T-cell (primary cell): ENCODE data around the gene LENG1. TPM values are rescaled to one million over a fixed set of nuclear protein-coding genes. Genes with fewer than 3 reads are reported as not detected.
"Not testable (repeated sequence)": the region's sequence is repeated elsewhere in the genome, so short reads cannot be mapped to it uniquely, and the experiment has no call there.

Experiments
- ATAC-seq, 4 experiments: fragments of 200-7000 bp in 3 of 4; fragments of 150-1000 bp in 1 of 4; cut with Tn5 transposase; replicated peaks in 1 of 4; 1 replicate in 3 of 4; 2 replicates in 1 of 4; pipeline ENCODE4 v1.10.0; 2021; ENCODE audit warnings: moderate library complexity in 3 of 4, mild to moderate bottlenecking in 2 of 4, moderate number of reproducible peaks in 1 of 4
- CTCF ChIA-PET, 2 donors: fragments of 300-600 bp; sonication (Branson Sonifier 250); formaldehyde crosslinking; loops; one replicate each; lab custom pipeline; 2022; ENCODE audit warnings: antibody characterized with exemption in 2 of 2; lab: Charles Lee
- POLR2A ChIA-PET, 2 donors: fragments of 300-600 bp; sonication (Branson Sonifier 250); formaldehyde crosslinking; loops; one replicate each; lab custom pipeline; 2022; ENCODE audit warnings: antibody characterized with exemption in 2 of 2; lab: Charles Lee
- DNase-seq, 35 experiments: peaks; one replicate each; pipeline versions ENCODE4 v3.0.0 to v3.0.0-alpha.2; 2013 to 2023
- H3K27ac ChIP-seq: one replicate; pipeline ENCODE4 v1.5.1; 2013; ENCODE audit warnings: low read length
- H3K27me3 ChIP-seq, 2 experiments: replicated peaks in 1 of 2; 1 replicate in 1 of 2; 2 replicates in 1 of 2; pipeline versions ENCODE4 v1.6.1 to v1.7.0; 2013; ENCODE audit warnings: low read length in 1 of 2, mixed read lengths in 1 of 2; ENCODE audit not compliant: control insufficient read depth in 2 of 2, insufficient read depth in 2 of 2; ENCODE audit errors: extremely low read depth in 1 of 2
- H3K36me3 ChIP-seq, 2 donors: 1 replicate in 1 of 2; 2 replicates in 1 of 2; pipeline versions ENCODE4 v1.6.1 to v1.7.0; 2013; ENCODE audit warnings: low read length in 1 of 2; ENCODE audit not compliant: control insufficient read depth in 2 of 2, insufficient read depth in 1 of 2; ENCODE audit errors: extremely low read depth in 1 of 2
- H3K4me1 ChIP-seq, 2 experiments: 1 replicate in 1 of 2; 2 replicates in 1 of 2; pipeline versions ENCODE4 v1.6.1 to v1.7.0; 2013; ENCODE audit warnings: low read length in 2 of 2, mixed read lengths in 1 of 2; ENCODE audit not compliant: insufficient read depth in 2 of 2, control insufficient read depth in 1 of 2; ENCODE audit errors: extremely low read depth in 1 of 2
- H3K4me3 ChIP-seq, 2 donors: 1 replicate in 1 of 2; 2 replicates in 1 of 2; pipeline versions ENCODE4 v1.5.1 to v1.7.0; 2013; ENCODE audit warnings: mild to moderate bottlenecking in 2 of 2, low read length in 1 of 2, moderate library complexity in 1 of 2; ENCODE audit not compliant: control insufficient read depth in 1 of 2; ENCODE audit errors: extremely low read depth in 1 of 2
- H3K9me3 ChIP-seq: 2 replicates; pipeline ENCODE4 v1.7.0; 2013
- H3K27ac Mint-ChIP-seq, 2 donors: one replicate each; pipeline ENCODE4 v1.8.0; 2020 to 2021; ENCODE audit warnings: mild to moderate bottlenecking in 2 of 2, mixed read lengths in 2 of 2
- H3K27me3 Mint-ChIP-seq, 2 donors: one replicate each; pipeline ENCODE4 v1.8.0; 2021 to 2022; ENCODE audit warnings: mixed read lengths in 2 of 2
- H3K36me3 Mint-ChIP-seq: one replicate; pipeline ENCODE4 v1.8.0; 2021; ENCODE audit warnings: mixed read lengths
- H3K4me1 Mint-ChIP-seq, 3 donors: one replicate each; pipeline ENCODE4 v1.8.0; 2020 to 2022; ENCODE audit warnings: mixed read lengths in 3 of 3, mild to moderate bottlenecking in 1 of 3
- H3K4me3 Mint-ChIP-seq, 3 donors: one replicate each; pipeline ENCODE4 v1.8.0; 2020 to 2022; ENCODE audit warnings: mild to moderate bottlenecking in 3 of 3, mixed read lengths in 3 of 3, moderate library complexity in 3 of 3
- H3K9me3 Mint-ChIP-seq, 3 donors: one replicate each; pipeline ENCODE4 v1.8.0; 2020 to 2022; ENCODE audit warnings: mixed read lengths in 3 of 3
- WGBS: methylation state at CpG from one replicate; pipeline ENCODE4 v1.1.5; 2013; ENCODE audit warnings: missing lambda C conversion rate; ENCODE audit not compliant: insufficient coverage; 5-methylcytosine and 5-hydroxymethylcytosine counted together
- total RNA-seq, 35 experiments: library from RNA in 6 of 35; stranded (reverse) in 6 of 35; fragments of 120-200 nt in 1 of 35; gene quantifications; one replicate each; pipeline versions ENCODE4 v1.2.1 to v1.2.4 and lab custom pipeline; 2013 to 2026

The LENG1 gene
- total RNA-seq, 5 donors from 2014 or later (not counting 1 experiment from before 2014, with no cell fraction given), result 8.4 to 21.5 (median 19.2) TPM

- H3K4me1 ChIP-seq, result peaks cover 17 to 27% of the 10 kb centered on the region in 2 experiments
- ChIA-PET CTCF (interaction anchor here in 1 of 2 donors (0.6 to 1.7 kb wide), 6 partner anchors 11 to 1466 kb away, joined by 3 to 12 read pairs (median 4); no protein-coding TSS in a partner anchor), POLR2A (interaction anchor here (0.7 to 1.2 kb wide), 2 partner anchors 29 to 44 kb away, joined by 3 to 6 read pairs; partner anchors contain the start of gene LENG1 (in 1 of the 2))
- H3K9me3 ChIP-seq, result no peaks in the 10 kb centered on the region
- H3K27me3 ChIP-seq, result no peaks in the 10 kb centered on the region
- no peaks in the 10 kb centered on the region for H3K27me3 Mint-ChIP-seq
- peak overlapping the region; percentile 53 to 67 for H3K4me3 ChIP-seq
- H3K36me3 ChIP-seq, result peaks cover 2 to 17% of the 10 kb centered on the region in 2 donors
- WGBS, result 27% methylated on average over 7 of the region's 12 CpGs
- H3K36me3 Mint-ChIP-seq, result peaks cover 5% of the 10 kb centered on the region
- peak overlapping the region; percentile 62 for H3K27ac ChIP-seq
- H3K27ac Mint-ChIP-seq, result peak overlapping the region; percentile 76 to 78
- H3K9me3 Mint-ChIP-seq, result no peaks in the 10 kb centered on the region
- ATAC-seq, result no peak
- peak in 10 of 35 experiments; percentile 18 to 57 (median 36) for DNase-seq
- peaks cover 39 to 49% (median 41%) of the 10 kb centered on the region in 3 donors for H3K4me1 Mint-ChIP-seq
- H3K4me3 Mint-ChIP-seq, result peak overlapping the region; percentile 78 to 92 (median 92)
Observed at GRCh38 chr19:54188215-54188871, 28.8 kb upstream of the LENG1 start.

DNA sequence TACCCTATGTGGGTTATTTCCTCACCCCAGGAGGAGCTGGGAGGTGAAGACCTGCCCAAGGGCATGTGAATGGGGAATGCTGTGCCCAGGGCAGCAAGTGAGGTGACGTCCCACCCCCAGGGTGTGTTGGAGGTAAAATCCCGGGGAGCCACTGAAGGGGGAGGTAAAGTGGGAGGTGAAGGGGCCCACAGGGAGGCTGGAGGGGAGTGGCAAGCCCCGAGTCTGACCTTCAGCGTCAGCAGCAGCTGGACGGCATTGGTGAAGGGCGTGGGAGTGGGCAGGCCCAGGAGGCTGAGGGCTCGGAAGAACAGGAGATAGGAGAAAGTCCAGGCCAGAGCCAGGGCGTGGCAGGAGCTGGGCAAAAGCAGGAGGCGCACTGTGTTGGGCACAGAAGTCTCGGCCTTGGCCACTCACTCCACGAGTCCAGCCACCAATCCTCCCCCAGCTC lies 27.4 kb upstream of the LENG1 start:
- H3K36me3 Mint-ChIP-seq, result no peaks in the 10 kb centered on the region

GRCh38 chr19:54186351-54186750 lies 26.8 kb upstream of the LENG1 start:
- Mint-ChIP-seq H3K9me3 (no peaks in the 10 kb centered on the region), H3K4me1 (peaks cover 22 to 30% (median 22%) of the 10 kb centered on the region in 3 donors), H3K27me3 (no peaks in the 10 kb centered on the region), H3K4me3 (no peak overlapping the region), H3K36me3 (no peaks in the 10 kb centered on the region), H3K27ac (no peak overlapping the region)
- DNase-seq, result no peak
- Histone ChIP-seq H3K9me3 (no peaks in the 10 kb centered on the region), H3K36me3 (peaks cover 2 to 8% of the 10 kb centered on the region in 2 donors), H3K4me1 (peaks cover 12 to 14% of the 10 kb centered on the region in 2 experiments), H3K27ac (no peak overlapping the region), H3K4me3 (no peak overlapping the region), H3K27me3 (no peaks in the 10 kb centered on the region)
- POLR2A ChIA-PET, result no interaction called here
- 100% methylated on average over 2 of the region's 8 CpGs for WGBS
- no peak for ATAC-seq
- CTCF ChIA-PET, result interaction anchor here in 1 of 2 donors (0.6 kb wide), 1 partner anchor 27 kb away, joined by 7 read pairs; no protein-coding TSS in a partner anchor

More for the DNA sequence above, 27.4 kb upstream of the LENG1 start:
- no peaks in the 10 kb centered on the region for H3K27me3 Mint-ChIP-seq
- H3K4me1 ChIP-seq, result peaks cover 15 to 20% of the 10 kb centered on the region in 2 experiments
- H3K4me1 Mint-ChIP-seq, result peaks cover 26 to 35% (median 28%) of the 10 kb centered on the region in 3 donors
- WGBS, result 96% methylated on average over 7 of the region's 11 CpGs
- peak overlapping the region; percentile 78 to 92 (median 92) for H3K4me3 Mint-ChIP-seq
- H3K27ac Mint-ChIP-seq, result peak overlapping the region; percentile 6 to 84
- H3K27me3 ChIP-seq, result no peaks in the 10 kb centered on the region
- H3K4me3 ChIP-seq, result no peak overlapping the region
- peaks cover 2 to 8% of the 10 kb centered on the region in 2 donors for H3K36me3 ChIP-seq
- ATAC-seq (no peak), DNase-seq (no peak)
- no peaks in the 10 kb centered on the region for H3K9me3 Mint-ChIP-seq
- no peak overlapping the region for H3K27ac ChIP-seq
- ChIA-PET POLR2A (no interaction called here), CTCF (interaction anchor here in 1 of 2 donors (0.6 to 0.7 kb wide), 2 partner anchors 26 to 28 kb away, joined by 4 to 7 read pairs; partner anchors contain the start of gene LENG1)
- H3K9me3 ChIP-seq, result no peaks in the 10 kb centered on the region

GRCh38 chr19:54183431-54183830 lies 23.9 kb upstream of the LENG1 start:
- H3K4me3 ChIP-seq, result no peak overlapping the region
- DNase-seq (no peak), ATAC-seq (no peak)
- no peaks in the 10 kb centered on the region for H3K9me3 ChIP-seq
- CTCF ChIA-PET, result no interaction called here
- Mint-ChIP-seq H3K9me3 (no peaks in the 10 kb centered on the region), H3K4me3 (no peak overlapping the region), H3K27me3 (no peaks in the 10 kb centered on the region), H3K36me3 (peaks cover 5% of the 10 kb centered on the region), H3K4me1 (peaks cover 15 to 19% (median 17%) of the 10 kb centered on the region in 3 donors), H3K27ac (no peak overlapping the region)
- WGBS, result 94% methylated on average over 9 of the region's 11 CpGs
- H3K36me3 ChIP-seq, result peaks cover 2 to 16% of the 10 kb centered on the region in 2 donors
- H3K4me1 ChIP-seq, result peaks cover 5 to 8% of the 10 kb centered on the region in 2 experiments
- H3K27me3 ChIP-seq, result no peaks in the 10 kb centered on the region
- H3K27ac ChIP-seq, result no peak overlapping the region
- POLR2A ChIA-PET, result no interaction called here

DNA sequence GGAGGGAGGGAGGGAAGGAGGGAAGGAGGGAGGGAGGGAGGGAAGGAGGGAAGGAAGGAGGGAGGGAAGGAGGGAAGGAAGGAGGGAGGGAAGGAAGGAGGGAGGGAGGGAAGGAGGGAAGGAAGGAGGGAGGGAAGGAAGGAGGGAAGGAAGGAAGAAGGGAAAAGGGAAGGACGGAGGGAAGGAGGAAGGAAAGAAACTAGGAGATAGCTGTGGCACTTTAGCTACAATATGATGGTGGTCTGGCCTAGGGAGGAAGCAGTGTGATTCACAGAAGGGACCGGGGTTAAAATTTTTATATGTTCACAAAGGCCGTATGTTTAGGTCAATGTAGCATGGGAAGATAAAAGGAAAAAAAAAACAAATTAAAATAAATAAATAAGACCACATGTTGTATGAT lies 22.4 kb upstream of the LENG1 start:
- H3K36me3 Mint-ChIP-seq, result peaks cover 11% of the 10 kb centered on the region
- H3K4me3 Mint-ChIP-seq, H3K4me1 ChIP-seq, POLR2A ChIA-PET, H3K9me3 ChIP-seq, H3K9me3 Mint-ChIP-seq, DNase-seq, H3K27ac Mint-ChIP-seq, H3K4me1 Mint-ChIP-seq, H3K27me3 Mint-ChIP-seq, H3K27ac ChIP-seq, H3K4me3 ChIP-seq, CTCF ChIA-PET, H3K27me3 ChIP-seq, ATAC-seq: not testable (repeated sequence)
- peaks cover 0 to 15% of the 10 kb centered on the region in 2 donors for H3K36me3 ChIP-seq
- 88% methylated on average over 1 of the region's 3 CpGs for WGBS

DNA sequence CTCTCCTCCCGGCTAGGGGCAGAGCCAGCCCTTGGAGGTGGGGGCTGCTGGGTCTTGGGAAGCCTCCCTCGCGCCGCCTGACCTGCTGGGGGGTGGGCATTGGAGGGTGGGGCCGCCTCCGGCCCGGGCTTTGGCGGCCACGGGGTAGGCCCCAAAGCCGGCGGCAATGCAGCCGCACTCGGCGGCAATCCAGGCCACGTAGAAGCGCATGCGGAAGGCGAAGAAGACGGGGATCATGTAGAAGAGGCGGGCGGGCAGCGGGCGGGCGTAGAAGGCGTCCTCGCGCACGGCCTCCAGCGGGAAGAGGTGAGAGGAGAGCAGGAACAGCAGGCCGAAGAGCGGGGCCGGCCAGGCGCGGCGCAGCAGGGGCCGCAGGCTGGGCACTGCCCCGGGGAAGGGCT lies 21.2 kb upstream of the LENG1 start:
- WGBS, result 99% methylated on average over 36 of the region's 37 CpGs
- Histone ChIP-seq H3K36me3 (peaks cover 0 to 8% of the 10 kb centered on the region in 2 donors), H3K4me3 (no peak overlapping the region), H3K4me1 (no peaks in the 10 kb centered on the region), H3K27me3 (no peaks in the 10 kb centered on the region), H3K9me3 (no peaks in the 10 kb centered on the region), H3K27ac (no peak overlapping the region)
- Mint-ChIP-seq H3K4me3 (no peak overlapping the region), H3K27ac (no peak overlapping the region), H3K27me3 (no peaks in the 10 kb centered on the region), H3K9me3 (no peaks in the 10 kb centered on the region), H3K4me1 (peaks cover 0 to 2% (median 0%) of the 10 kb centered on the region in 3 donors), H3K36me3 (peaks cover 14% of the 10 kb centered on the region)
- DNase-seq (no peak), ATAC-seq (no peak)
- CTCF ChIA-PET, result no interaction called here
- POLR2A ChIA-PET, result no interaction called here
